Activated CD4-positive, CD25-positive, alpha-beta regulatory T cell treated with anti-CD3 and anti-CD28 coated beads, Interleukin-2, amount 50 U/mL, for 24 hours (primary cell): ENCODE results near the gene KMT2E.
"Not testable (repeated sequence)": the region's sequence is repeated elsewhere in the genome, so short reads cannot be mapped to it uniquely, and the experiment has no call there.

Experiments
- ATAC-seq, 2 donors: fragments of 150-1000 bp; cut with Tn5 transposase; one replicate each; pipeline ENCODE4 v1.10.0; 2021; ENCODE audit warnings: mild to moderate bottlenecking in 1 of 2, moderate library complexity in 1 of 2

The KMT2E gene

GRCh38 chr7:104982308-104983075 is 31.5 kb upstream of the KMT2E start:
- no peak for ATAC-seq

DNA sequence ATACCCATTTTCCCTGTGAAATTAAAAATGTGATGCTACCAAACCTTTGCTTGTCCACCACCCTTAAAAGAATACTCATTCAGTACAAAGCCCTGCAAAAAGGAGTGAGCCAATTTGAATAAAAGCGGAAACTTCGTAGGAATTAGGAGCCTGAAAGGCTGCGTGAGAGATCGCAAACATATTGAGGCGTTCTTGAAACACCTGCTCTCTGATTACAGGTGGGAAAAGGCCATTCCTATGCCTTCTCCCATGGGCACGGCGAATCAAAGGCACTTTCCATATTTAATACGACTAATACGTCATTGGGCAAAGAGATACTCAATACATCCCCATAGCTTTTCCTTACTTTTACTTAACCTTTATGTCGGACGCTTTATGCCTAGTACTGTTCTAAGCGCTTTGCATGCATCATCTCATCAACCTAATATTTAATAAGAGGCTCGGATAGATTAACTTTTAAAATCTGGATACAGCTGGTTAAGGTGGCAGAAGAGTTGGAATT is 30.9 kb upstream of the KMT2E start:
- ATAC-seq: no peak

- peak; percentile 91 to 92 for ATAC-seq
Observed at GRCh38 chr7:104983578-104984539, 30.1 kb upstream of the KMT2E start.

GRCh38 chr7:104984585-104985258 is 29.3 kb upstream of the KMT2E start:
- ATAC-seq: no peak

DNA sequence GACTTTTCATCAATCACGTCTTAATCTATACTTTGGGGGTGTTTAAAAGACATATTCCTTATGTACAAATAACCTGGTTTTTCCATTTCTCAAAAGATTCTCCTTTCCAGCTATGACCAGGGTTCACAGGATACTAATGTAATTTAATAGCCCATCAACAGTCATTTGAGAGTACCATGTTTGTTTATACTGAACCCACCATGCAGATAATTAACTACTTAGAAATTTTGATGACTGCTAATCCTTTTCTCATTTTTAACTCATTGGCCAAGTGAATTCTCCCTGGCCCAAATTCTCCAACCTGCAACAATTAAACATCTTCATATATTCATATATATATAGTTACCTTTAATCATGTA is 28.8 kb upstream of the KMT2E start:
- ATAC-seq: no peak

GRCh38 chr7:104986628-104987259 is 27.3 kb upstream of the KMT2E start:
- no peak for ATAC-seq

GRCh38 chr7:104987403-104987802 is 26.6 kb upstream of the KMT2E start:
- not testable (repeated sequence) for ATAC-seq

GRCh38 chr7:104990983-104991382 is 23.0 kb upstream of the KMT2E start:
- ATAC-seq: no peak

DNA sequence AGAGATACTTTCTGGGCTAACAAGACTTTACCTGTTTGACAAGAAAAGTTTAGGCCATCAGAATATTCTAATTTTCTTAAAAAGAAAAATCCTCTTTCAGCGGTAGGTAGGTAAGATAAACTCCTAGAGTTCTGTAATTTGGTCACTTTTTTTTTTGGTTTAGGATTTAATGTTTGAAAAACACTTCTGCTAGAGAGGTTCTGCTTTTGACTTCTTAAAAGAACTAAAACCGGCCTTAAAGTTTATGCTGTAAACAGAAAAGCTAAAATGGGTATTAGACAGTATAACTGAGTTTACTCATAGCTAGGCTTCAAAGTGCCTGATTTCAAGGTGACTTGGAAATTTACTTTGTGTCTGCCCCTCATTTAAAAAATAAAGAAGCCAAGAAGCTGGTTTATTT is 21.7 kb upstream of the KMT2E start:
- ATAC-seq: no peak

DNA sequence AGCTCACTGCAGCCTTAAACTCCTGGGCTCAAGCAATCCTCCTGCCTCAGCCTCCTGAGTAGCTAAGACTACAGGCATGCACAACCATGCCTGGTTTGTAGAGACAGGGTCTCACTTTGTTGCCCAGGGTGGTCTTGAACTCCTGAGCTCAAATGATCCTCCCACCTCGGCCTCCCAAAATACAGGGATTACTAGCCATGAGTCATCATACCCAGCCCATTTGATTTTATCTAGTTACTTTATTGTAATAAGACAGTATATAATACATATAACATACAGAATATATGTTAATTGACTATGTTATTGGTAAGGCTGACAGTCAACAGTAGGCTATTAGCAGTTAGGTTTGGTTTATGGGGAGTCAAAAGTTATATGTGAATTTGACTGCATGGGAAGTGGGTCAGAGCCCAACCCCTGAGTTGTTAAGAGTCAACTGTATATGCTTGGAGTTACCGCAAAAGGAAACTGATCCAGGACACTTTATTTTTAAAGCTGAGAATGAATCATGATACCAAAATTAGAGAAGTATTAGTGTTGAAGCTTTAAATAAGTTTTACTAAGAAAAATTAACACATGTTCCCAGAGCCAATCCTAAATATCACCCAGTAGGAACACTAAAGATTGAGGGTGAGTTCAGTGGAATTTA is 20.7 kb upstream of the KMT2E start:
- ATAC-seq: no peak

DNA sequence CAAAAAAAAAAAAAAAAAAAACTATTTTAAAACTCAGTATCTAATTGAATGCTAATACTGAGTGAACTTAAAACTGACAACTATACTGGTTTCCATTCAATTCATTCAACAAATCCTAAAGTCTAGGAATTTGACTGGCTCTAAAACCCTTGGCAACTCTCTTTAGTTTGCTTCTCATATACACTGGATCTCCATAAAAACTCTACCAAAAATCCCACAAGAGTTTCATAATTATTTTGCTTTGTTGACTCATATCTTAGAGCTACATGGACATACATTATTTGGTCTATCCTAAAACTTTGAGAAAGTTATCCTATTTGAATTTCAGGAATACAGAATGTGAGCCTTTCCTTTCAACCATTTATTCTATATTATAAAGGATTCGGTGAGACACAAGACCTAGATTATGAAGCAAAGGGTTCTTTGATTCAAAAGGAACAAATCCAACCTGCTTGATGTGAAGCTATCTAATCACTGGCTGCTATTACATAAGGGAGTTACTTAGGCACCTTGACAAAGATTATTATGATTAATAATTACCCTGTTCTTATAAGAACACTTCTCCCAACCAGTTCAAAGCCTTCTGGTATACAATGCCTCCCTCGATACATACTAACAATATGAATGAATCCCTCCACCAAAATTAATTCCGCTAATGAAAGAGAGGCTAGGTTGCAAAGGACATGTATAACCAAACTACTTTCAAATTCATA is 15.8 kb upstream of the KMT2E start:
- no peak for ATAC-seq

DNA sequence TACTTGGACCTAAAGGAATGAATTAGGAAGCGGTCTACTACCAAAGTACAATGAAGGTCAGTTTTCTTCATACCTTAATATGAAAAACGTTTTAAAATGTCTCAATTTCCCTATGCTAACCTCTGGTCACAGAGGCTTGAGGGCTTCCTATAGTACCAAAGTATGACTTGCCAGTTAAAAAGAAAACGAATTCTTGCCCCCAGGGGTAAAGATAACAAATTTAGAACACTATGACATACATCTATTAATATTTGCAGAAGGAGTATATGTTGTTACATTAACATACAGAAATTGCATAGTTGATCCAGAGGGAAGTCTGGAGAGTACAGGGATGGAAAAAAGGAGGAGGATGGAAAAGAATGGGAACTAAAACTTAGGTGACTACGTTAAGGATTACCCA is 13.8 kb upstream of the KMT2E start:
- ATAC-seq: no peak

DNA sequence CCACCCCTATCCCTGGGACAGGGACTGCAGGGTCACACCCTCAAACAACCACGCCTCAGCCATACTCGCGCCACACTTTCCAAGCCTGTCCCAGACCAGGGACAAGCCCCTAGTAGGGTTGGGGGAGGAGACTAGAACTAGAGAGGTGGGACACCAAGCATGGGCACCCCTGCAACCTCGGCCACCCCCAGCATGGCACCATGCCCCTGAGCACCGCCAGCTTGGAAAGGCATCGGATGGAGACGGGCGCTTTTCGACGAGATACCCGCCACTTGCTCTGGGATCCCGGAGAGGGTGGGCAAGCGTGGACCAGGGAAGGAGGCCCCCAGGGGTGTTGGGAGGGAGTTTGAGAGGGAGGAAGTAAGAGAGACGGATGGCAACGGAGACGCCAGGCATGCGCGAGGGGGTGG is 13.1 kb upstream of the KMT2E start:
- ATAC-seq: no peak

GRCh38 chr7:105001652-105002184 is 12.3 kb upstream of the KMT2E start:
- ATAC-seq: no peak

GRCh38 chr7:105003275-105003674 is 10.7 kb upstream of the KMT2E start:
- ATAC-seq: peak; percentile 82 to 88

DNA sequence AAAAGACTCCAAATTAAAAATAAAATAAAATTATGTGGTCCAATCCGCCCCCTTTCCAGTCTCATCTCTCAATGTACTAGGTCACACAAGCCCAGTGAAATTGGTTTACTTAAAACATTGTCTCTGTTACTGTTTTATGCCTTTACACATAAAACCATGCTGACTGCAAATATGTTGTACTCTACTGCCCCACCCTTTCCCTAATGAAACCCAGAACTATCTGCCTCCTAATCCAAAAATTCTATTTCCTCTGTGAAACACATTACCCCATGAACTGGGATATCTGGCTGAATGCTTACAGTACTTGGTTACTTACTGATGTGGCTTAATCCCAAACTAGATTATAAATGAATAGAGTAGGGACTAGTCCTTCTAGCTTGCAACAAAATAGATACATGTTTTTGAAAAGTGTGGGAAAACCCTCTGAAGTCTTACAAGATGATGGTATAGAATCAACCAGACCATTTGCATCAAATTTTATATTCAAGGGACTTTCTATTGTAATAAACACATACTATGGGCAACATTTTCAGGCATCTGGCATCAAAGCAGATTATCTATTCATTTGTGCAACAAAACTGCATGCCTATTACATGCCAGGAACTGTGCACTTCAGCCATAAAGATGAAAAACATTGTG is 10.0 kb upstream of the KMT2E start:
- ATAC-seq: no peak

DNA sequence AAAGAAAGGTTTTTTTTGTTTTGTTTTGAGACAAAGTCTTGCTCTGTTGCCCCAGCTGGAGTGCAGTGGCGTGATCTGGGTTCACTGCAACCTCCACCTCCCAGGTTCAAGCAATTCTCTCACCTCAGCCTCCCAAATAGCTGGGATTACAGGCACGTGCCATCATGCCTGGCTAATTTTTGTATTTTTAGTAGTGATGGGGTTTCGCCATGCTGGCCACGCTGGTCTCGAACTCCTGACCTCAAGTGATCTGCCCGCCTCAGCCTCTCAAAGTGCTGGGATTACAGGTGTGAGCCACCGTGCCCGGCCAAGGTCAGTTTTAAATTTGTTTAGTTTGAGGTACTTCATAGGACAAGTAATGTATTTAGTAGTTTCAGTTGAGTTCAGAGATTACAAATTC is 9.0 kb upstream of the KMT2E start:
- ATAC-seq: not testable (repeated sequence)

- ATAC-seq: not testable (repeated sequence)
Observed at GRCh38 chr7:105005486-105005885, 8.5 kb upstream of the KMT2E start.

DNA sequence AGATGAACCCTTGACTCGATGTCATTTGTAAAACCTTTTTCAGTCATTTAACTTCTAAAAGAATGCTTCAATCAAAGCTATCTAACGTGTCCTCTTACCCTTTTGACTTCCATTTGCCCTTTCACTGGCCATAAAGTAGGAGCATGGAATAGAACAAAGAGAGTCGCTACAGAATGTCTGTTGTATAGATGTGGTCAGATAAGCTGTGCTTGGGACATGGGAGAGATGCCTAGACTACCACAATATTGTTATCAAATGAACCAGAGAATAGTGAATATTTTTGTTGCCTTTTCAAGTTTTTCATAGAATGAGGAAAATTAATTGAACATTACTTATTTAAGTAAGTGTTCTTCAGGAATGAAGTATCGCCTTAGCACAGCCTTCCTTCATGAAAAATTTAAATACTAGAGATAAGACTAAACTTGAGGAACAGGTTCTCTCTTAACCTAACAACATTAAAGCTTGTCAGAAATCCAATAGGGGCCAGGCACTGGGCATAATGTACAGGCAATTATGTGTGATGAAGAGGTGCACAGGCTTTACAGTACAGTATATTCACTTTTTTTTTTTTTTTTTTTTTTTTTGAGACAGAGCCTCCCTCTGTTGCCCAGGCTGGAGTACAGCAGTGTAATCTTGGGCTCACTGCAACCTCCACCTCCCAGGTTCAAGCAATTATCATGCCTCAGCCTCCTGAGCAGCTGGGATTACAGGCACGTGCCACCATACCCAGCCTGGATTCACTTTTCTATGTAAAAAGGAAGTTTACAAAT is 7.5 kb upstream of the KMT2E start:
- ATAC-seq: no peak

DNA sequence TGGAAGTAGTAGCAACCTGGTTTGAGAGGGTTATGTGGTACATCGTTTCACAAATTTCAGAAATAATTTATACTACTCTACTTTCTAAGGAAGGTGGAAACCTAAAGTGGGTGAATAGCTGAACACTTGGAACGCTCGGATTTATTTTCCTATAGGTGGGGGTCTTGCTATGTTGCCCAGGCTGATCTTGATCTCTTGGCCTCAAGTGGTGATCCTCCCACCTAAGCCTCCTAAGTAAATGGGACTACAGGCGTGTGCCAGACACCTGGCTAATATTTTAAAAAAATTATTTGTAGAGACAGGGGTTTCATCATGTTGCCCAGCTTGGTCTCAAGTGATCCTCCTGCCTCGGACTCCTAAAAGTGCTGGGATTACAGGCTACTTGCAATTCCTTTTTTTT is 6.7 kb upstream of the KMT2E start:
- ATAC-seq: no peak
